ENCODE results near the gene DEDD.

GRCh38 chr1:161090617-161091016, 41.9 kb downstream of the DEDD start:
- TF ChIP-seq CTCF (conservative IDR thresholded peaks at IDR 0.05; ENCODE audit: low read depth in 2 of 2), result no peak
- no peak for TF ChIP-seq EZH2 (IDR thresholded peaks at IDR 0.05; ENCODE audit: low read depth, unreplicated experiment)
- TF ChIP-seq POLR2AphosphoS5 (IDR thresholded peaks at IDR 0.05; ENCODE audit: low read depth), result no peak
- TF ChIP-seq EZH2phosphoT487 (IDR thresholded peaks at IDR 0.05; ENCODE audit: unreplicated experiment), result no peak
- no peak for TF ChIP-seq STAT1 (IDR thresholded peaks at IDR 0.05; ENCODE audit: unreplicated experiment)
- no peak for TF ChIP-seq REST (IDR thresholded peaks at IDR 0.05; ENCODE audit: unreplicated experiment)
